ENCODE data around the gene GMDS. TPM values are rescaled to one million over a fixed set of nuclear protein-coding genes. Genes with fewer than 3 reads are reported as not detected.

Gene GMDS
- total and polyA plus RNA-seq, 7 donors, result 2.8 to 6.6 (median 4.7) TPM

GRCh38 chr6:1858859-1859258 lies 386.5 kb downstream of the GMDS start:
- 90 to 92% (median 92%) methylated on average over 6 of the region's 6 CpGs for WGBS, 3 donors
- intact Hi-C loops (cut with DNase I), result no loop called here
- no peaks in the 10 kb centered on the region for H3K4me1 ChIP-seq

GRCh38 chr6:1858196-1858595 lies 387.2 kb downstream of the GMDS start:
- H3K27me3 ChIP-seq (ENCODE audit: insufficient read depth in 3 of 3, low read length in 2 of 3), result no peaks in the 10 kb centered on the region
- ATAC-seq, result no peak
- intact Hi-C loops (cut with DNase I), result no loop called here
- H3K36me3 ChIP-seq (ENCODE audit: insufficient read depth in 1 of 2, low read depth in 1 of 2), result no peaks in the 10 kb centered on the region
- no peak overlapping the region for H3K27ac ChIP-seq
- no peak for TF ChIP-seq CTCF (IDR thresholded peaks at IDR 0.05)
- H3K4me1 ChIP-seq, result no peaks in the 10 kb centered on the region
- no peak for DNase-seq
- WGBS, 3 donors, result 24 to 45% (median 30%) methylated on average over 4 of the region's 4 CpGs
- H3K4me3 ChIP-seq, result no peak overlapping the region
- no peaks in the 10 kb centered on the region for H3K9me3 ChIP-seq

More at GRCh38 chr6:1858859-1859258, 386.5 kb downstream of the GMDS start:
- no peaks in the 10 kb centered on the region for H3K9me3 ChIP-seq
- ATAC-seq (no peak), DNase-seq (no peak)
- no peak overlapping the region for H3K4me3 ChIP-seq
- no peak overlapping the region for H3K27ac ChIP-seq
- no peaks in the 10 kb centered on the region for H3K36me3 ChIP-seq (ENCODE audit: insufficient read depth in 1 of 2, low read depth in 1 of 2)
- H3K27me3 ChIP-seq (ENCODE audit: insufficient read depth in 3 of 3, low read length in 2 of 3), result no peaks in the 10 kb centered on the region
- TF ChIP-seq CTCF (IDR thresholded peaks at IDR 0.05), result no peak

DNA sequence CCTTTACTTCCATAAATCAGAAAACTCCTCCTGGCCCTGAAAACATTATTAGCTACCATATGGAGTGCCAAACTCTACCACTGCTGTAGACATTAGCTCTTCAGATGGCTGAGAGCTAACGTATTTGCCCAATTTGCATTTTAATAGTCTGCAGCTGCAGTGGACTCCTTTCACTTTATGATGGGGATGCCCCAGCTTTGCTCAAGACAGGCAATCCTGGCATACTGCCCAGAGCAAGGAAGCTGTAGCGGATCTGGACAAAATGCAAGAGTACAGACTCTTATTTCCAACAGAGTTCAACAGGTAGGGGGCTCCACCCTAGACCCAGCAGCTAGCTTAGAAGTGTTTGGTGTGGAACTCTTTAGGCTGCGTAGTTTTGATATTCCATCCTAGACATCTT lies 389.0 kb downstream of the GMDS start:
- H3K27me3 ChIP-seq (ENCODE audit: insufficient read depth in 3 of 3, low read length in 2 of 3), result no peaks in the 10 kb centered on the region
- H3K4me3 ChIP-seq, result no peak overlapping the region
- DNase-seq (no peak), ATAC-seq (no peak)
- H3K4me1 ChIP-seq, result no peaks in the 10 kb centered on the region
- H3K27ac ChIP-seq, result no peak overlapping the region
- no peak for TF ChIP-seq CTCF (IDR thresholded peaks at IDR 0.05)
- H3K9me3 ChIP-seq, result no peaks in the 10 kb centered on the region
- WGBS, 3 donors, result 62 to 77% (median 69%) methylated on average over 3 of the region's 3 CpGs
- H3K36me3 ChIP-seq (ENCODE audit: insufficient read depth in 1 of 2, low read depth in 1 of 2), result no peaks in the 10 kb centered on the region
- intact Hi-C loops (cut with DNase I), result no loop called here

GRCh38 chr6:1855890-1856289 lies 389.5 kb downstream of the GMDS start:
- no peaks in the 10 kb centered on the region for H3K9me3 ChIP-seq
- intact Hi-C loops (cut with DNase I), result no loop called here
- no peaks in the 10 kb centered on the region for H3K4me1 ChIP-seq
- no peak overlapping the region for H3K27ac ChIP-seq
- no peaks in the 10 kb centered on the region for H3K36me3 ChIP-seq (ENCODE audit: insufficient read depth in 1 of 2, low read depth in 1 of 2)
- no peak overlapping the region for H3K4me3 ChIP-seq
- no peak for TF ChIP-seq CTCF (IDR thresholded peaks at IDR 0.05)
- 53 to 85% (median 59%) methylated on average over 4 of the region's 4 CpGs for WGBS, 3 donors
- DNase-seq (no peak), ATAC-seq (no peak)
- no peaks in the 10 kb centered on the region for H3K27me3 ChIP-seq (ENCODE audit: insufficient read depth in 3 of 3, low read length in 2 of 3)

DNA sequence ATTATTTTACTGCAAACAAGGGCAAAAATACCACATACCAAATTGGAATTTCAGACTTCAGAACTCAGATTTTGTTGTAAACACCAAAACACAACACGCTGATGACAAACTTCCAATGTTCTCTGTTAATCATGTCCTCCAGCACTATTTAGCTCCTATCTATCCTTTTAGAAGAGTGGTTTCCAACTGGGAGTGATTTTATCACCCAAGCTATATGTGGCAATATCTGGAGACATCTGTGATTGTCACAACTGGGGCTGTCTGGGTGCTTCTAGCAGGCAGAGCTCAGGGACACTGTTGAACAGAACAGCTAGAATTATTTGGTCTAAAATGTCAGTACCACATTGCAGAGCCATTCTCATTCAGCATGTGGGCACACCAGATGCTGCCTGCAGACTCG lies 391.1 kb downstream of the GMDS start:
- intact Hi-C loops (cut with DNase I), result no loop called here
- no peaks in the 10 kb centered on the region for H3K27me3 ChIP-seq (ENCODE audit: insufficient read depth in 3 of 3, low read length in 2 of 3)
- H3K27ac ChIP-seq, result no peak overlapping the region
- H3K9me3 ChIP-seq, result no peaks in the 10 kb centered on the region
- no peaks in the 10 kb centered on the region for H3K4me1 ChIP-seq
- no peak for ATAC-seq
- no peak for DNase-seq
- H3K36me3 ChIP-seq (ENCODE audit: insufficient read depth in 1 of 2, low read depth in 1 of 2), result no peaks in the 10 kb centered on the region
- 98% methylated on average over 2 of the region's 2 CpGs for WGBS, 3 donors
- TF ChIP-seq CTCF (IDR thresholded peaks at IDR 0.05), result no peak
- no peak overlapping the region for H3K4me3 ChIP-seq

All from psoas muscle (tissue), 8 donors.